IPS DF 6.9 (cell line): Measurements from ENCODE around the gene B3GAT2.

ENCODE experiments used
- DNase-seq: peaks from one replicate; pipeline ENCODE4 v3.0.0-alpha.2; 2013; ENCODE audit warnings: low read depth, low spot score
- H3K27ac ChIP-seq: one replicate; pipeline ENCODE4 v1.5.1; 2013; ENCODE audit warnings: low read length, control low read depth
- H3K27me3 ChIP-seq: 2 replicates; pipeline ENCODE4 v1.6.1; 2013; ENCODE audit warnings: mild to moderate bottlenecking, low read length; ENCODE audit not compliant: control insufficient read depth, insufficient read depth
- H3K36me3 ChIP-seq: 2 replicates; pipeline ENCODE4 v1.6.1; 2013; ENCODE audit warnings: low read length; ENCODE audit not compliant: control insufficient read depth, insufficient read depth
- H3K4me1 ChIP-seq: 2 replicates; pipeline ENCODE4 v1.6.1; 2013; ENCODE audit warnings: low read length; ENCODE audit not compliant: control insufficient read depth, insufficient read depth
- H3K4me3 ChIP-seq: 2 replicates; pipeline ENCODE4 v1.5.1; 2013; ENCODE audit warnings: mild to moderate bottlenecking, low read length
- H3K9me3 ChIP-seq: 2 replicates; pipeline ENCODE4 v1.6.1; 2013; ENCODE audit warnings: low read length, inconsistent platforms; ENCODE audit not compliant: control insufficient read depth, insufficient read depth
- WGBS: extraction: QIAGEN DNeasy Blood & Tissue Kit; methylation state at CpG from one replicate; pipeline ENCODE4 v1.1.7; 2013; ENCODE audit warnings: mixed read lengths, missing lambda C conversion rate; ENCODE audit not compliant: insufficient read length, insufficient coverage; 5-methylcytosine and 5-hydroxymethylcytosine counted together

Gene B3GAT2

GRCh38 chr6:70903665-70904452 lies 53.0 kb downstream of the B3GAT2 start:
- Histone ChIP-seq H3K27me3 (no peaks in the 10 kb centered on the region), H3K36me3 (no peaks in the 10 kb centered on the region), H3K4me1 (no peaks in the 10 kb centered on the region), H3K9me3 (no peaks in the 10 kb centered on the region), H3K4me3 (no peak overlapping the region), H3K27ac (no peak overlapping the region)
- no peak for DNase-seq
- no CpG with 5 or more reads among the region's 2 CpGs for WGBS

GRCh38 chr6:70901324-70901723 lies 55.5 kb downstream of the B3GAT2 start:
- Histone ChIP-seq H3K4me3 (no peak overlapping the region), H3K36me3 (no peaks in the 10 kb centered on the region), H3K27ac (no peak overlapping the region), H3K4me1 (no peaks in the 10 kb centered on the region), H3K9me3 (no peaks in the 10 kb centered on the region), H3K27me3 (no peaks in the 10 kb centered on the region)
- no CpG with 5 or more reads among the region's 3 CpGs for WGBS
- DNase-seq = no peak

- no peak overlapping the region for H3K27ac ChIP-seq
- no peaks in the 10 kb centered on the region for H3K27me3 ChIP-seq
- WGBS = no CpG with 5 or more reads among the region's 2 CpGs
- DNase-seq = no peak
- H3K4me1 ChIP-seq = no peaks in the 10 kb centered on the region
- H3K4me3 ChIP-seq = no peak overlapping the region
- H3K36me3 ChIP-seq = no peaks in the 10 kb centered on the region
- H3K9me3 ChIP-seq = no peaks in the 10 kb centered on the region
Measured at GRCh38 chr6:70900047-70900446, 56.8 kb downstream of the B3GAT2 start.

GRCh38 chr6:70894001-70894400 lies 62.9 kb downstream of the B3GAT2 start:
- Histone ChIP-seq H3K4me1 (no peaks in the 10 kb centered on the region), H3K9me3 (no peaks in the 10 kb centered on the region), H3K27ac (no peak overlapping the region), H3K4me3 (no peak overlapping the region), H3K27me3 (no peaks in the 10 kb centered on the region), H3K36me3 (no peaks in the 10 kb centered on the region)
- WGBS = no CpG with 5 or more reads among the region's 12 CpGs
- no peak for DNase-seq

- H3K4me3 ChIP-seq = no peak overlapping the region
- H3K27me3 ChIP-seq = no peaks in the 10 kb centered on the region
- no CpG with 5 or more reads among the region's 7 CpGs for WGBS
- H3K36me3 ChIP-seq = no peaks in the 10 kb centered on the region
- no peaks in the 10 kb centered on the region for H3K9me3 ChIP-seq
- no peak for DNase-seq
- peaks cover 5% of the 10 kb centered on the region; the same call in 1 of the 2 replicates for H3K4me1 ChIP-seq
- H3K27ac ChIP-seq = no peak overlapping the region
Measured at GRCh38 chr6:70889270-70889669, 67.6 kb downstream of the B3GAT2 start.

DNA sequence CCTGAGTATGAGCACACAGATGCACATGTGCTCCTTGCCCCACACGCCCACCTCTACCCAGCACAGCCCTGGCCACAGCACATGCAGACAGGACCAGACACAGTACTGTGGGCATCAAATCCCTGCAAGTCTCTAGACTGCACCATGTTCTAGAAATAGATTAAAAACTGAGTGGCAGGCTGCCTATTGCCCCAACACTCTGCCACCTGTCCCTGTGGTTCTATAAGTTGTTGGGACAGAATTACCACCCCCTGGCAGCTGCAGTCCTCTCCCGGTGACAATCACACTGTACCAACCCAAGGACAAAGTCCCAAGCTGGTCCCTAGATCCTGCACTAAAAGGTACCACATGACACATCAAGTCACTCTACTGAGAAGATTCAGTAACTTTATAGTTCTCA lies 70.2 kb downstream of the B3GAT2 start:
- Histone ChIP-seq H3K27ac (no peak overlapping the region), H3K4me3 (no peak overlapping the region), H3K27me3 (no peaks in the 10 kb centered on the region), H3K9me3 (no peaks in the 10 kb centered on the region), H3K4me1 (peaks cover 5% of the 10 kb centered on the region; the same call in 1 of the 2 replicates), H3K36me3 (no peaks in the 10 kb centered on the region)
- no CpG with 5 or more reads among the region's 2 CpGs for WGBS
- no peak for DNase-seq

DNA sequence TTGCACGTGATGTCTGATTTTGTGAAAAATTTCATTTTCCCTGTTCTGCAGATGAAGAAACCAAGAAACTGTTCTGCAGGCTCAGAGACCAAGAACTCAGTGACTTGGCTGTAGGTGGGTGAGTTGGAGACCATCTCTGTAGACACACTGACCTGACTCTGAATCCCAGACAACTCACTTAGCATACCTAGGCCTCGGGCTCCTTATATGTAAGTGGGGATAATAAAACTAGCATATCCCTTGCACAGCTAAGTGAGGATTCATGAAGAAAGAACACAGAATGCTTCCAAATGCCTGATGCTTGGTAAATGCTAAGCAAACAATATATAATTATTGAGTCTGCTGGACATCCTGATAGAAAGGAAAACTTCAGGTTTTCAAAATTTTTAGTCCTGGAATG lies 70.8 kb downstream of the B3GAT2 start:
- Histone ChIP-seq H3K27me3 (no peaks in the 10 kb centered on the region), H3K4me3 (no peak overlapping the region), H3K4me1 (peaks cover 5% of the 10 kb centered on the region; the same call in 1 of the 2 replicates), H3K36me3 (no peaks in the 10 kb centered on the region), H3K27ac (no peak overlapping the region), H3K9me3 (no peaks in the 10 kb centered on the region; the same call in 1 of the 2 replicates)
- no peak for DNase-seq
- no CpG with 5 or more reads among the region's 2 CpGs for whole genome bisulfite sequencing

- DNase-seq = peak; percentile 60
- Histone ChIP-seq H3K4me1 (peaks cover 5% of the 10 kb centered on the region; the same call in 1 of the 2 replicates), H3K4me3 (no peak overlapping the region), H3K36me3 (no peaks in the 10 kb centered on the region), H3K27ac (no peak overlapping the region), H3K27me3 (no peaks in the 10 kb centered on the region), H3K9me3 (no peaks in the 10 kb centered on the region; the same call in 1 of the 2 replicates)
- no CpG with 5 or more reads among the region's 17 CpGs for WGBS
Measured at GRCh38 chr6:70884074-70884983, 72.5 kb downstream of the B3GAT2 start.

DNA sequence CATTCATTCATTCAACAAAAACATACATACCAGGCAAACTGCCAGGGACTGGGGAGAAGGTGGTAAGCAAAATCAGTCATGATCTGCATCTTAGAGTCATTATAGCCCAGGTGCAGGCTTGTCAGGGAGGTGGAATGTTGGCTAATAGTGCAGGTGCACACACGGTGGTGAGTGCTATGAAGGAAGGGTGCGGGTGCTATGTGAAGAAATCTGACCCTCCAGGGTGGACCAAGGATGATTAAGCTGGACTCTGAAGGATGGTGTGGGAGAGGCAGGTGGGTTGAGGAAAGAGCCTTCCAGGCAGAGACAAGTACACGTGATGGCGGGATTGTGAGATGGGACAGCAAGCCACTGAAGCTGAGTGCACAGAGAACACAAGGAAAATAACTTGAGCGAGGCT lies 77.4 kb downstream of the B3GAT2 start:
- no peaks in the 10 kb centered on the region for H3K36me3 ChIP-seq
- H3K4me3 ChIP-seq = no peak overlapping the region
- peaks cover under 1% of the 10 kb centered on the region; the same call in 1 of the 2 replicates for H3K4me1 ChIP-seq
- H3K27ac ChIP-seq = no peak overlapping the region
- no peaks in the 10 kb centered on the region; the same call in 1 of the 2 replicates for H3K9me3 ChIP-seq
- no peak for DNase-seq
- H3K27me3 ChIP-seq = no peaks in the 10 kb centered on the region
- no CpG with 5 or more reads among the region's 5 CpGs for WGBS

- DNase-seq = no peak
- Histone ChIP-seq H3K4me1 (no peaks in the 10 kb centered on the region), H3K4me3 (no peak overlapping the region), H3K9me3 (no peaks in the 10 kb centered on the region), H3K27ac (no peak overlapping the region), H3K27me3 (no peaks in the 10 kb centered on the region), H3K36me3 (no peaks in the 10 kb centered on the region)
- no CpG with 5 or more reads among the region's 3 CpGs for WGBS
Measured at GRCh38 chr6:70874181-70874913, 82.5 kb downstream of the B3GAT2 start.
